Stimulated activated CD8-positive, alpha-beta memory T cell treated with anti-CD3 and anti-CD28 coated beads, Interleukin-7, amount 100 ng/mL, for 4 hours (primary cell): ENCODE results near the gene ZFAND4.
"Not testable (repeated sequence)": the region's sequence is repeated elsewhere in the genome, so short reads cannot be mapped to it uniquely, and the experiment has no call there.

Experiments used
- DNase-seq, 2 donors: peaks; one replicate each; pipeline ENCODE4 v3.0.0-alpha.2; 2020; ENCODE audit warnings: low read depth in 2 of 2

Gene ZFAND4

GRCh38 chr10:45589868-45590267, 82.7 kb downstream of the ZFAND4 start:
- no peak for DNase-seq

DNA sequence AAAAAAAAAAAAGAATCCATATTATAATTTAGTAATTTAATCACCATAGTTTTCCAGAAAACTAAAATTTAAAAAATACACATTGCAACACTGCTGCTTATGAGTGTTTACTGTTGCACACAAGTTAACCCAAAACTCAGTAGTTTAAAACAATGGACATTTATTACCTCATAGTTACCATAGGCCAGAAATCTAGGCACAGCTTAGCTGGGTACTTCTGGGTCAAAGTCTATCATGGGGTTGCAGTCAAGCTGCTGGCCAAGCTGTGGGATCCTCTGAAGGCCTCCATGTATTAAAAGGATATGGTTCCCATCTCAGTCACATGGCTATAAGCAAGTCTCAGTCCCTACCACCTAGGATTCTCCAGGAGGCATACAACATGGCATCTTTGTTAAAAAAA, 83.6 kb downstream of the ZFAND4 start:
- DNase-seq = no peak

- DNase-seq = no peak
Measured at GRCh38 chr10:45586028-45586824, 86.3 kb downstream of the ZFAND4 start.

- DNase-seq = no peak
Measured at GRCh38 chr10:45585131-45585530, 87.4 kb downstream of the ZFAND4 start.

- no peak for DNase-seq
Measured at GRCh38 chr10:45582386-45582781, 90.2 kb downstream of the ZFAND4 start.

DNA sequence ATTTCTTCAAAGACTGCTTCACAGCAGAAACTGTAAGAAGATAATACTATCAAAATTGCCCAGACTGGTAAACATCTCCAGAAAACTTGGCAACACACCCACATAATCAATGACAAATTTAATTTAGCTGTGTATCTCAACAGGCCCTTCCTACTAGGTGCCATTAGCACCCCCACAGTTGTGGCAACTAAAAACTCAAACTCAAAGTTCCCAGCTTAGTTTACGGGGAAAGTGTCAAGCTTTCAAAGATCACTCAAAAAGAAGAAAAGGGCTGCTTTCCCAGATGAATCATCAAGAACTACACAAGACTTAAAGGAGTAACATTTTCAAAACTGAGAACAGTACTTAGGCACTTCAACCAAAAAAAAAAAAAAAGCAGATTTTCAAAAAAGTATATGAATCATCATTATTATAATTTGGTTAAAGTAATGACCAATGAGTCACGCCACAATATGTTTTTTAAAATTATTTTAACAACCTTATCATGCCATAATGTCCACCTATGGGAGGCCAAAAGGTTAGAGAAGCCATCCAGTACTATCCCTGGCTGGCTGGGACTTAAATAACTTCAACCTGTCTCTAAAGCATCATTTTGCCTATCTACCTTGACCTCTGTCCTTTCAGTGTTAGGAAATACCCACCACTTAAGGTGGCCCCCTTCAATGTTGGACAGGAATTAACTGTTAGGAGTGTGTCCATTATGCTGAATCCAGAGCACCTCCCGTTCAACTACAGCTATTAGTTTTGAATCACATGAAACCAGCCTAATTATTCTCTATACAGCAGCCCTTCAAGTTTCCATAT, 90.8 kb downstream of the ZFAND4 start:
- DNase-seq = no peak

DNA sequence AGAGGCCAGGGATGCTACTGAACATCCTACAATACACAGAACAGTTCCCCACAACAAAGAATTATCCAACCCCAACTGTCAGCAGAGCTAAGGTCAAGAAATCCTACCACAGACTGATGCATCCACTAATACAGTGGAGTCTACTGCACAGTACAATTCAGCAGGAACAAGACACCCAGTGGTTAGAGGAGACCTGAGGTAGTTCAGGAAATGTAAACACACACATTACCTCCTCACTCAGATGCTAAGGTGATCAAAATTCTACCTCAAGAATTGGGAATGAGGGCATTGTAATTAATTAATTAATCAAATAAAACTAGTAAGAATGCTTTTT, 91.4 kb downstream of the ZFAND4 start:
- no peak for DNase-seq

DNA sequence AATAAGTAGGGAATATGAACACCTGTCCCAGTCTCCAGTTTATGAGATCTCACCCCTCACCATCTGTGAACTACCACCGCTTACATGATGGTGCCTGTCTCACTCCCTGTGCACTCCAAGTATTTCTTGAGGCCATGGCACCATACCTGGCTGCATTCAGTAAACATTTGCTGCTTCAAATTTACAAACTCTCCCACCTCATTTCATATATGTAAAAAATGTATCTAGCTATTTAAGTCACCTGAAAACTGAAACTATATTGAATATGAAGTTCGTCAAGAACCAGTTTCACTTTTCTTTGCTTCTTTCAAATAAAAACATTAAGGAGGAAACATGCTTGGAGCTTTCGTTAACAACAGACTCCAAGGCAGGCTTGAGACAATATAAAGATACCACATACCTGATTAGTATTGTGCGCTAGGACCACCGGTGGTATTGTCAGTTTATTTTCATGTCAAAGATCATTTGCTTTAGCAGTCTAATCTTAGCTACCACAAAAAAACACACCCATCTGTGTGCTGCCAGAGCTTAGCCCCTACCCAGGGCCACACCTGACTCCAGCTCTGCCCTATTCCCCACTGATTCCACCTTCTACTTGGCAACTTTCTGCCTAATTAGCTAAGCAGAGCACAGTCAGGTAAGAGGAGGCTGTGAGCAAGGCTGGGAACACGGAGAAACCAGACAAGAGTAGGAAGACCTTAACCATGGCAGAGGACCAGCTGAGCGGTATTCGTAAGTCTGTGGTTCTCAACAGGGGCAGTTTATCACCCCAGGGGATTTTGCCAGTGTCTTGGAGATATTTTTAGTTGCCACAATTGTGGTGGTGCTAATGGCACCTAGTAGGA, 92.0 kb downstream of the ZFAND4 start:
- no peak for DNase-seq

GRCh38 chr10:45578384-45578971, 94.1 kb downstream of the ZFAND4 start:
- DNase-seq = no peak

- no peak for DNase-seq
Measured at GRCh38 chr10:45575966-45576597, 96.5 kb downstream of the ZFAND4 start.

- not testable (repeated sequence) for DNase-seq
Measured at GRCh38 chr10:45575032-45575761, 97.4 kb downstream of the ZFAND4 start.

DNA sequence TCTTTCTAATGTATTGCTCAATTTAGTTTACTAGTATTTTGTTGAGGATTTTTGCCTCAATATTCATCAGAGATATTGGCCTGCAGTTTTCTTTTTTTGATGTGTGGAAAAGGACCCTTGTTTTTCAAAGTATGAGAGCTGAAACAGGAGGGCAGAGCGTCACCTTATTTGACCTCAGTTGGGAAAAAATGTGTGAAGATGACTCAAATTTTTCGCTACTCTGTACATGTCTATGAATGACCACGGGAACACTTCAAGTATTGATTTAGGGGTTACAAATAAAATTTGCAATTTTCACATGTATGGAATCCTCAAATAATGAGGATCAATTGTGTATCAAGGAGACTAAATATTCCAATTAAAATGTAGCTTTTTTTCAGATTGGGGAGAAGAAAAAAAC, 103.1 kb downstream of the ZFAND4 start:
- no peak for DNase-seq

DNA sequence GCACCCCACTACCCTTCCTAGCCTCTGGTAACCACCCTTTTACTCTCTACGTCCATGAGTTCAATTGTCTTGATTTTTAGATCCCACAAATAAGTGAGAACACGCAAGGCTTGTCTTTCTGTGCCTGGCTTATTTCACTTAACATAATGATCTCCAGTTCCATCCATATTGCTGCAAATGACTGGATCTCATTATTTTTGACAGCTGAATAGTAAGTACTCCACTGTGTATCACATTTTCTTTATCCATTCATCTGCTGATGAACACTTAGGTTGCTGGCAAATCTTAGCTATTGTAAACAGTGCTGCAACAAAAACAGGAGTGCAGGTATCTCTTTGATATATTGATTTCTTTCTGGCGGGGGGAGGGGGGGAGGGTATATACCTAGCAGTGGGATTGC, 106.2 kb downstream of the ZFAND4 start:
- no peak for DNase-seq
